Panc1 (cell line): ENCODE results near the gene SYNE1.

Experiments
- POLR2AphosphoS5 ChIP-seq: IDR thresholded peaks from 2 replicates; pipeline ENCODE4 v1.6.1; 2012; ENCODE audit warnings: mild to moderate bottlenecking, low read depth, low read length, moderate library complexity
- SIN3A ChIP-seq: IDR thresholded peaks from 2 replicates; pipeline ENCODE4 v1.6.1; 2012; ENCODE audit warnings: low read depth, mild to moderate bottlenecking, low read length, moderate library complexity, borderline replicate concordance; ENCODE audit not compliant: insufficient read depth
- TCF7L2 ChIP-seq: IDR thresholded peaks from 2 replicates; pipeline ENCODE4 v1.6.1; 2011; ENCODE audit warnings: mild to moderate bottlenecking, low read depth, low read length, inconsistent platforms
- TF ChIP-seq, protein P1 (sequence below): fragments of 450-650 bp; IDR thresholded peaks from 2 replicates; pipeline ENCODE4 v1.5.1; 2017; ENCODE audit warnings: mild to moderate bottlenecking
- TF ChIP-seq, protein P2 (sequence below), 2 experiments: IDR thresholded peaks; 2 replicates each; pipeline ENCODE4 v1.6.1; 2011 to 2012; ENCODE audit warnings: low read depth in 2 of 2, control low read depth in 1 of 2, low read length in 1 of 2, mild to moderate bottlenecking in 1 of 2, moderate library complexity in 1 of 2; ENCODE audit not compliant: insufficient read depth in 1 of 2

DNA sequence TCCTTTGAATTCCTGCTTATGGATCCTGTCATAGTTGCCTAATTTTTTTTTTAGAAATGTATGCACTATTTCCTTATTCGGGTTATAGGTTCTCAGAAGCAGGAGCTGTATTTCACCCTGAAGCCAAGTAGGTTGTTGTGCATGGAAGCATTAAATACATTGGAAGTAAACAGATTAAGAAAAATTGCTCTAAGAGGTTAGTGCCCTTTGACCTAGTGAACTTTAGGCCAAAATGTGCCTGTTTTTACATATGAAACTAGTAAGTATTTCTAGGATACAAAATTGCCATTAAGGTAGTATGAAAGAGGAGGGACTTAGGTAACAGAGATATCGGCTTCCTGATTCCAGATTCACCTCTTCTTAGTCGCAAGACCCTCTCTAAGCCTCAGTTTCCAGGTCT is 377.9 kb downstream of the SYNE1 start:
- TF ChIP-seq, protein P1, sequence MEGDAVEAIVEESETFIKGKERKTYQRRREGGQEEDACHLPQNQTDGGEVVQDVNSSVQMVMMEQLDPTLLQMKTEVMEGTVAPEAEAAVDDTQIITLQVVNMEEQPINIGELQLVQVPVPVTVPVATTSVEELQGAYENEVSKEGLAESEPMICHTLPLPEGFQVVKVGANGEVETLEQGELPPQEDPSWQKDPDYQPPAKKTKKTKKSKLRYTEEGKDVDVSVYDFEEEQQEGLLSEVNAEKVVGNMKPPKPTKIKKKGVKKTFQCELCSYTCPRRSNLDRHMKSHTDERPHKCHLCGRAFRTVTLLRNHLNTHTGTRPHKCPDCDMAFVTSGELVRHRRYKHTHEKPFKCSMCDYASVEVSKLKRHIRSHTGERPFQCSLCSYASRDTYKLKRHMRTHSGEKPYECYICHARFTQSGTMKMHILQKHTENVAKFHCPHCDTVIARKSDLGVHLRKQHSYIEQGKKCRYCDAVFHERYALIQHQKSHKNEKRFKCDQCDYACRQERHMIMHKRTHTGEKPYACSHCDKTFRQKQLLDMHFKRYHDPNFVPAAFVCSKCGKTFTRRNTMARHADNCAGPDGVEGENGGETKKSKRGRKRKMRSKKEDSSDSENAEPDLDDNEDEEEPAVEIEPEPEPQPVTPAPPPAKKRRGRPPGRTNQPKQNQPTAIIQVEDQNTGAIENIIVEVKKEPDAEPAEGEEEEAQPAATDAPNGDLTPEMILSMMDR, result no peak
- TF ChIP-seq POLR2AphosphoS5 (no peak), TCF7L2 (no peak), SIN3A (no peak)
- TF ChIP-seq, protein P2, sequence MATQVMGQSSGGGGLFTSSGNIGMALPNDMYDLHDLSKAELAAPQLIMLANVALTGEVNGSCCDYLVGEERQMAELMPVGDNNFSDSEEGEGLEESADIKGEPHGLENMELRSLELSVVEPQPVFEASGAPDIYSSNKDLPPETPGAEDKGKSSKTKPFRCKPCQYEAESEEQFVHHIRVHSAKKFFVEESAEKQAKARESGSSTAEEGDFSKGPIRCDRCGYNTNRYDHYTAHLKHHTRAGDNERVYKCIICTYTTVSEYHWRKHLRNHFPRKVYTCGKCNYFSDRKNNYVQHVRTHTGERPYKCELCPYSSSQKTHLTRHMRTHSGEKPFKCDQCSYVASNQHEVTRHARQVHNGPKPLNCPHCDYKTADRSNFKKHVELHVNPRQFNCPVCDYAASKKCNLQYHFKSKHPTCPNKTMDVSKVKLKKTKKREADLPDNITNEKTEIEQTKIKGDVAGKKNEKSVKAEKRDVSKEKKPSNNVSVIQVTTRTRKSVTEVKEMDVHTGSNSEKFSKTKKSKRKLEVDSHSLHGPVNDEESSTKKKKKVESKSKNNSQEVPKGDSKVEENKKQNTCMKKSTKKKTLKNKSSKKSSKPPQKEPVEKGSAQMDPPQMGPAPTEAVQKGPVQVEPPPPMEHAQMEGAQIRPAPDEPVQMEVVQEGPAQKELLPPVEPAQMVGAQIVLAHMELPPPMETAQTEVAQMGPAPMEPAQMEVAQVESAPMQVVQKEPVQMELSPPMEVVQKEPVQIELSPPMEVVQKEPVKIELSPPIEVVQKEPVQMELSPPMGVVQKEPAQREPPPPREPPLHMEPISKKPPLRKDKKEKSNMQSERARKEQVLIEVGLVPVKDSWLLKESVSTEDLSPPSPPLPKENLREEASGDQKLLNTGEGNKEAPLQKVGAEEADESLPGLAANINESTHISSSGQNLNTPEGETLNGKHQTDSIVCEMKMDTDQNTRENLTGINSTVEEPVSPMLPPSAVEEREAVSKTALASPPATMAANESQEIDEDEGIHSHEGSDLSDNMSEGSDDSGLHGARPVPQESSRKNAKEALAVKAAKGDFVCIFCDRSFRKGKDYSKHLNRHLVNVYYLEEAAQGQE (IDR thresholded peaks at IDR 0.05; ENCODE audit: insufficient read depth in 1 of 2, low read depth in 2 of 2, low read length in 1 of 2), result no peak
